Nucleus accumbens (tissue), 56 donors: ENCODE measurements around the gene MTNR1B.

ENCODE experiments used
- DNase-seq, 56 donors: peaks; one replicate each; lab custom pipeline; 2025; lab: John Stamatoyannopoulos, UW

Gene MTNR1B

DNA sequence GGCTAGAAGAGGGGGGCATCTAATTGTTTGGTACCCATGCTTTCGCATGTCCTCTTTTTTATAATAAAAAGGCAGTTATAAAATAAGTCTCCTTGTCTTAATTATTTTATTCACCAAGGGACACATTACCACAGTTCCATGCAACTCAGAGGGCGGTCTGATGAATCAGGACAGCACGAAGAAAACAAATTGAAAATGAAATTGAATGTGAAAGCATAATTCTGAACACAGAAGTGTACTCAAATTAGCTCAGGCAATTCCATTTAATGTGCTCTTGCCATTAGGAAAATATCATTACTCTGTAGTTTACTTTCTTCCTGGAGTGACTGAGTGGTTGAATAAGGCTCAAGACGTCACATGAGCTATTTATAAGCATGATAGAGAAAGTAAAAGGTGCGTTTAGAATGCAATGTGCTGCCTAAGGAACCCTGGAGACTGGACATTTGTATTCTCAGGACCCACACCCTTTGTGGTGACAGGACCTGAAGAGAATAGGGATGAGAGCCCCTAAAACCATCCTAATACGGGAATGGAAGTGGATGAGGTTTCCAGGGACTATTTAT is 59.6 kb downstream of the MTNR1B start:
- no peak for DNase-seq

DNA sequence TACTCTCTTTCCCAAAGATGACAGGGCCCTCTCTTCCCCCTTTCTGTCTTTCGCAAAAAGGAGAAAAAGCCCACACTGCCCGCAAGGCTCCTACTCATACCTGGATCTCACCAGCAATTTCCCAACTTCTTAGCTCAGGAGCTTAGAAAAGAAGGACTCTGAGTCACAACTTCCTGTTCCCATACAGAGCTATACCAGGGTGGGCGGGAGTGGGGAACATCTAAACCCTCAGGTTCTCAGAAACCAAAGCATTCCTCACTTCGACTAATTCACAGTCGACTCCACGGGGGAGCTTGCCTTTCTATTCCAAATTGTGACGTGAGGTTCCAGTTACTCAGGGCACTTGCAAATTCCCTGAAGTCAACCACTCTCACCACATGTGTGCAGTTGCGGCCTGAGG is 61.9 kb downstream of the MTNR1B start:
- DNase-seq = peak in 16 of 56 donors; percentile 5 to 59 (median 18)
